ENCODE results near the gene EPN1. TPM values are rescaled to one million over a fixed set of nuclear protein-coding genes. Genes with fewer than 3 reads are reported as not detected.

The EPN1 gene
- total and polyA plus RNA-seq, 9 of the 15 experiments (the other 6 are each of a cell fraction or from before 2014, with no cell fraction given) = 0.08 to 138 (median 12.7) TPM

- Histone ChIP-seq H3K9me3 (replicated peaks; ENCODE audit: control insufficient read depth, insufficient read depth, low read depth, low read length) (0 out of 2 replicates have a peak, but pooled peaks cover 2% of the 10 kb centered on the region), H3K9ac (ENCODE audit: insufficient read depth in 1 of 2, low read depth in 2 of 2, low read length in 2 of 2) (peak overlapping the region; percentile 98), H3K4me1 (replicated peaks in 1 of 2; ENCODE audit: control insufficient read depth in 2 of 2, insufficient read depth in 2 of 2, low read length in 2 of 2) (peaks cover 24 to 37% of the 10 kb centered on the region in 2 experiments), H3K79me2 (ENCODE audit: control insufficient read depth, insufficient read depth, low read length) (peaks cover 49% of the 10 kb centered on the region), H3K27ac (ENCODE audit: extremely low read depth, low read depth, low read length) (peak overlapping the region; percentile 92), H3K9me1 (ENCODE audit: control insufficient read depth, insufficient read depth, low read length) (no peaks in the 10 kb centered on the region), H3K27me3 (ENCODE audit: control insufficient read depth in 2 of 2, insufficient read depth in 2 of 2, low read length in 2 of 2) (no peaks in the 10 kb centered on the region), H4K20me1 (replicated peaks; ENCODE audit: control insufficient read depth, insufficient read depth, low read length) (no peaks in the 10 kb centered on the region), H3K4me2 (ENCODE audit: insufficient read depth, low read length) (peak overlapping the region; percentile 98), H2AFZ (ENCODE audit: low read depth, low read length) (peak overlapping the region; percentile 91), H3K4me3 (peak overlapping the region; percentile 88), H3K36me3 (ENCODE audit: control insufficient read depth, insufficient read depth, low read length) (peaks cover 11% of the 10 kb centered on the region; the same call in 2 of the 3 replicates)
- DNase-seq (ENCODE audit: extremely low read depth in 1 of 4, low spot score in 3 of 4) = no peak
- intact Hi-C loops (cut with micrococcal nuclease) = loop anchor here (10.0 kb wide), 1 partner anchor 491 kb away; the partner anchor contains the start of gene TNNT1
- in situ Hi-C loops (cut with MboI) = loop anchor here (5.0 to 25.0 kb wide), 4 partner anchors 177 to 761 kb away; partner anchors contain the start of genes FCAR, TNNT1 and ZSCAN5A
- no peak for FAIRE-seq
- CTCF ChIA-PET (ENCODE audit: low intra/inter-chr PET ratio) = interaction anchor here (1.0 kb wide), 1 partner anchor 12 kb away, joined by 4 read pairs; the partner anchor contains the start of gene CCDC106
- POLR2A ChIA-PET = interaction anchor here (0.8 to 1.8 kb wide), 5 partner anchors 9 to 131 kb away, joined by 3 to 18 read pairs (median 3); partner anchors contain the start of gene ZNF784
- ATAC-seq = no peak
- TSS peak; percentile 69 for BruUV-seq (replicated peaks)
- 0% methylated on average over 9 of the region's 9 CpGs for WGBS (ENCODE audit: insufficient coverage, low coverage, missing lambda C conversion rate)
- TF ChIP-seq SNRNP70 (optimal IDR thresholded peaks at IDR 0.05; ENCODE audit: low read depth, low read length) (no peak), CHAMP1 (IDR thresholded peaks at IDR 0.05) (no peak), HSF4 (CRISPR knock-in tag; IDR thresholded peaks at IDR 0.05; ENCODE audit: borderline replicate concordance) (no peak), PCBP2 (IDR thresholded peaks at IDR 0.05; ENCODE audit: low read depth, low read length, poor library complexity, severe bottlenecking) (no peak), ZNF395 (CRISPR knock-in tag; IDR thresholded peaks at IDR 0.05) (0 out of 2 replicates have a peak, but pooled peaks have one; percentile 37), IRF2 (CRISPR knock-in tag; IDR thresholded peaks at IDR 0.05) (no peak), CUX1 (CRISPR knock-in tag; IDR thresholded peaks at IDR 0.05) (no peak), SUPT5H (IDR thresholded peaks at IDR 0.05) (no peak), RAD51 (IDR thresholded peaks at IDR 0.05; ENCODE audit: borderline replicate concordance, low read depth) (no peak), E2F3 (CRISPR knock-in tag; IDR thresholded peaks at IDR 0.05) (no peak), E2F6 (IDR thresholded peaks at IDR 0.05; ENCODE audit: borderline replicate concordance in 1 of 2, extremely low read depth in 1 of 2, insufficient read depth in 1 of 2, insufficient read length in 1 of 2, low read depth in 1 of 2, low read length in 1 of 2, poor library complexity in 1 of 2, severe bottlenecking in 1 of 2) (no peak)
Observed at GRCh38 chr19:55635334-55635717, 39.7 kb upstream of the EPN1 start.
